GM23338 (cell line): ENCODE data around the gene SPIRE2.

Experiments
- CREB1 ChIP-seq: fragments of 250-450 bp; sonication (Bioruptor Pico); IDR thresholded peaks from 2 replicates; pipeline ENCODE4 v1.5.0; 2020; ENCODE audit warnings: low read depth, mild to moderate bottlenecking, moderate library complexity
- CTCF ChIP-seq, 2 experiments: fragments of 200-600 bp in 1 of 2; sonication (generic) in 1 of 2; conservative IDR thresholded peaks; 2 replicates each; pipeline versions ENCODE4 v1.5.1 to v1.6.1; 2016 to 2017; ENCODE audit warnings: antibody characterized with exemption in 2 of 2, low read depth in 2 of 2, mild to moderate bottlenecking in 2 of 2, moderate library complexity in 1 of 2
- EZH2 ChIP-seq: fragments of 200-600 bp; sonication (generic); IDR thresholded peaks from one replicate; pipeline ENCODE4 v1.8.0; 2017; ENCODE audit warnings: antibody characterized with exemption, mild to moderate bottlenecking, low read depth; ENCODE audit not compliant: unreplicated experiment
- EZH2phosphoT487 ChIP-seq: fragments of 200-600 bp; sonication (generic); IDR thresholded peaks from one replicate; pipeline ENCODE4 v1.8.1; 2018; ENCODE audit warnings: antibody characterized with exemption; ENCODE audit not compliant: unreplicated experiment
- POLR2AphosphoS5 ChIP-seq: IDR thresholded peaks from 2 replicates; pipeline ENCODE4 v1.6.1; 2016; ENCODE audit warnings: antibody characterized with exemption, low read depth

DNA sequence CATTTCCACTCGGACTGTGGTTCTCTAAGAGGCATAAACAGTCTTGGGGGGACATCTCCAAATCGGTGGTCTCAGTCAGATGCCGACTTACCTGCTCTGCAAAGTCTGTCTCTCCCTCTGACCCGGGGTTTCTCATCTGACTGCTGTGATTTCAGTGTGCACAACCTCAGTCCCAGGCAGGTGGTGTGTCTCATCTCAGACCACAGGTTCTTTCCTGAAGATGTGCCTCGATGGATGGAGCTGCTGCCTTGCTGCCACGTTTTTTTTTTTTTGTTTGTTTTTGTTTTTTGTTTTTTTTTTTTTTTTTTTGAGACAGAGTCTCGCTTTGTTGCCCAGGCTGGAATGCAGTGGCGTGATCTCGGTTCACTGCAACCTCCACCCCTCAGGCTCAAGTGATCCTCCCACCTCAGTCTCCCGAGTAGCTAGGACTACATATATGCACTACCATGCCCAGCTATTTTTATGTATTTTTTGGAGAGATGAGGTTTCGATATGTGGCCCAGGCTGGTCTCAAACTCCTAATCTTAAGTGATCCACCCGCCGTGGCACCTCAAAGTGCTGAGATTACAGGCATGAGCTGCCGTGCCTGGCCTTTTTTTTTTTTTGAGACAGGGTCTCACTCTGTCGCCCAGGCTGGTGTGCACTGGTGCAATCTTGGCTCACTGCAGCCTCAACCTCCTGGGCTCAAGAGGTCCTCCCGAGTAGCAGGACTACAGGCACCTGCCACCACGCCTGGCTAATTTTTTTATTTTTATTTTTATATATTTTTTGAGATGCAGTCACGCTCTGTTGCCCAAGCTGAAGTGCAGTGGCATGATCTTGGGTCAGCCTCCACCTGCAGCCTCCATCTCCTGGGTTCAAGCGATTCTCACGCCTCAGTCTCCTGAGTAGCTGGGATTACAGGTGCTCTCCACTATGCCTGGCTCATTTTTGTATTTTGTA, 15.4 kb downstream of the SPIRE2 start:
- TF ChIP-seq EZH2: no peak
- no peak for TF ChIP-seq CTCF (conservative IDR thresholded peaks at IDR 0.05; ENCODE audit: low read depth in 2 of 2)
- no peak for TF ChIP-seq EZH2phosphoT487
- no peak for TF ChIP-seq POLR2AphosphoS5
- TF ChIP-seq CREB1 (CRISPR knock-in tag): no peak
